GM04504 (cell line): ENCODE results near the gene KAZALD1.

Source experiments
- DNase-seq: peaks from one replicate; pipeline ENCODE4 v3.0.0-alpha.2; 2012; ENCODE audit warnings: low read depth

The KAZALD1 gene

DNA sequence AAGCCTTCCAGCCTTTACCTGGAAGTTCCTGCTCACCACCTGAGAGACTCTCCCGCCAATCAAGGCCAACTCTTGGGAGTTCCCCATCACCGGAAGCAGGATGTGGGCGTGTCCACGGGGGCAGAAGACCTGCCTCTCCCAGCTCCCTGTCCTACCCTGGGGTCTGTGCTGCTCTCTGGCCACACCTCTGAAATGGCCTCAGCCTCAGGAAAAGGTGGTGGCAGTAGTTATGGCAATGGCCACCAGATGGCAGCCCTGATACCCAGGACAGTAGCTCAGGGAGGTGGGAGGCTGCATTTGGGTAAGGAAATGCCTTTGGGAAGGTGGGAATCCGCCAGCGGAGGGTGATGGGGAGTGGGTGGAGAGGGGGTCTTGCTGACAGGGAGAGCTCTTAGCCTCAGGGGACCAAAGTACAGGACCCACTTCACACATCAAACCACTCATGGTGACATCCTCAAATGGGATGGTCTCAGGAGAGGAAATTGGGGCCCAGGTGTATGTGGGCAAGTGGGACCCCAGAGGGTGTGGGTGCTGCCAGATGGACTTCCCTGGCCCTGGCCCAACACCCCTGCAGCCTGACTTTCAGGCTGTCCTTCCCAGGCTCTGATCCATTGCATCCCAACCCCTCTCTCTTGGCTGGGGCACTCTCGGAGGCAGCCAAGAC, 33.9 kb downstream of the KAZALD1 start:
- DNase-seq: peak; percentile 24

DNA sequence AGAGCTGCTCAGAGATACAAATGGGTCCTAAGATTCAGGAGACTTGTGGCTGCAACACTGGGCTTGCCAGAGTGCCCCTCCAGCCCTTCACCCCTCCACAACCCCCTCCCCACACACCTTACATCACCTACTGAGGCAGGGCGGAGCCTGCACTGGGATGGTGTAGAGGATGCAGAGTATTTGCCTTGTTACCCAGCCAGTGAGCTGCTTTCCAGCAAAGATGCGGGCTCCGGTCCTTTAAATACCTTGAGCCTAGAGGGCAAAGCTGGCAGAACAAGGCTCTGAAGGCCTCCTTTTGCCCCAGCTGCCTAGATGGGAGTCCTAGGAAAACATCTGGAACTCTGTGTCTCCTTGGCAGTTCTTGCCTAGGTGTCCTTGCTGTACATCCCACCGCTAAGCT, 34.6 kb downstream of the KAZALD1 start:
- DNase-seq: no peak

GRCh38 chr10:101097881-101098280, 36.1 kb downstream of the KAZALD1 start:
- DNase-seq: no peak

GRCh38 chr10:101099901-101100300, 38.1 kb downstream of the KAZALD1 start:
- DNase-seq: no peak

GRCh38 chr10:101101372-101101881, 39.6 kb downstream of the KAZALD1 start:
- DNase-seq: no peak

DNA sequence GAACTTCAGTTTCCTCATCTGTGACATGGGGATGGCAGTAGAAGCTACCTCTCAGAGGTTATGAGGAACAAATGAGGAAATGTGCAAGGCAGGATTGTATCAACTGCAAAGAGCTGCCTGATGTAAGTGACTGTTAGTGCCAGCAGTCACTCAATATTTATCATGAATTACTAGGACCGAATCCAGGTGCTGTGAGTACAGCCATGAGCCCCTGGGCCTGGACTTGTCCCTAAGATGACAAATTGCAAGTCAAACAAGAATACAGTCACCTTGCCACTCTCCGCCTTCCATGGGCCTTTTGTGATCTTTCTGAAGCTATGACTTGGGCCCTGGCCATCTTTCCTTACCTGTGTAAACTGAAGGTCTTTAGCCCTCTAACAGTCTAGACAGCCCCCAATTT, 41.6 kb downstream of the KAZALD1 start:
- DNase-seq: no peak

- DNase-seq: no peak
Measured at GRCh38 chr10:101106351-101106750, 44.6 kb downstream of the KAZALD1 start.

GRCh38 chr10:101107771-101108170, 46.0 kb downstream of the KAZALD1 start:
- DNase-seq: no peak

- DNase-seq: no peak
Measured at GRCh38 chr10:101110856-101111523, 49.2 kb downstream of the KAZALD1 start.

DNA sequence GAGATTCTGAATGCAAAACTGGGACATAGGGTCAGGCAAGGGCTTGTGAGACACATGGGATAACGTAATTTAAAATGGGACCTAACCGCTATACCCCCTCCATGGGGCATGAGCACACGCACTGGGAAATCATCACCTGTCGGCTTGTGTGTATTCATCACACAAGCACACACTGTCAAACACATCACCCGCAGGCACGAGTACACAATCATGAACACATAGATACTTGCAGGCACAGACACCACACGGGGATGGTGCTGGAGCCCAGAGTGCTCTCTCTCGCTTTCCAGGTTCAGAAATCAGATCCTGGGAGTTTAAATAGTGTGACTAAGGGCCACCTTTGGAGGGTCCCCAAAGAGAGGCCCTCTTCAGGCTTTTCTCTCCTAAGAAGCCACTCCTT, 49.8 kb downstream of the KAZALD1 start:
- no peak for DNase-seq

DNA sequence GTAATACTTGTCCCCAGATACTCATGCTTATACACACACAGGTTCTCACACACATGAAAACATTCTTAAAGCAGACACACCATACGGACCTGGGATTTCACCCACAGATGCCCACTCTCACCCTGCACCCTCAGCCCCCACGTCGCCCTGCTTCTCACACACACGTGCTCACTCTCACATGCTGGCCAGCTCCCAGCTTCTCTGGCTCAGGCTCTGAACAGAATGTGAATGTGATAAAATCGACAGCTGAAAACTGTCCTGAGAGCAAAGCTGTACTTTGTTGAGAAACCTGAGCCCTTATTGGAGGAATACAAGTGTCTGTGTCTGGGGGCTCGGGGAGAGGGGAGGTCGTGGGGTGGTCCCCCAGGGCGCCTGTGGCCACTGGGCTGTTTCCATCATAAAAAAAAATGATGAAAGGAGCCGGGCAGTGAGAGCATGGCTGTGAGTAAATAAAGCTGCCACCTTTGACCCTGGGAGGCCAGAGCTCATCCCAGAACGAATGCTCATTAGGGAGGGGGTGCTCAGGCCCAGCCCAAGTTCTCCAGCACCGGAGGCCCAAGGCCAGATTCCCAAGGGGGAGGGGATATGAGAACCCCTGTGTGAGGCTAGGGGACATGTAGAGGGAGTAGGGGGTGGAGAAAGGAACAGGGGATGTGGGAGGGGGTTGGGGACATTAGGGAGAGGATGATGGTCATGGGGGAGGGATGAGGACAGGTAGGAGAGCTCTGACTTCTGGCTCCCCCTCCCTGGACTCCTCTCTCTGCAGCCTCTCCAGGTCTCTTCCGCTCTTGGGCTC, 51.2 kb downstream of the KAZALD1 start:
- DNase-seq: no peak

DNA sequence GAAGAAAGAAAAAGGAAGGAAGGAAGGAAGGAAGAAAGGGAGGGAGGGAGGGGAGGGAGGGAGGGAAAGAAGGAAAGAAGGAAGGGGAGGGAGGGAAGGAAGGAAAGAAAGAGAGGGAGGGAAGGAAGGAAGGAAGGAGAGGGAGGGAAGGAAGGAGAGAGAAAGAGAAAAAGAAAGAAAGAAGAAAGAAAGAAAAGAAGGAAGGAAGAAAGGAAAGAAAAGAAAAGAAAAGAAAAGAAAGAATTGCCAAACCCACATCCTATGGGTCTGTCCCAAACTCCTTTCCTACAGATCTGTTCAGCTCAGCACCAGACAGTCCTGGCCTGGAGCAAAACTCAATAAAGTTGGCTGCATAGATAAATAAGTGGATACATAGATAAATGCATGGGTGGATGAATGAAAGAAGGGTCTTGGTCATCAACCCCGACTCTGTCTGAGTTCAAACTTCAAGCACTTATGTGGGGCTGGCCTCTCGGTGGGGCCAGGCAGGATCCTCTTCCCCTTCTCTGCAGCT, 52.2 kb downstream of the KAZALD1 start:
- DNase-seq: no peak

DNA sequence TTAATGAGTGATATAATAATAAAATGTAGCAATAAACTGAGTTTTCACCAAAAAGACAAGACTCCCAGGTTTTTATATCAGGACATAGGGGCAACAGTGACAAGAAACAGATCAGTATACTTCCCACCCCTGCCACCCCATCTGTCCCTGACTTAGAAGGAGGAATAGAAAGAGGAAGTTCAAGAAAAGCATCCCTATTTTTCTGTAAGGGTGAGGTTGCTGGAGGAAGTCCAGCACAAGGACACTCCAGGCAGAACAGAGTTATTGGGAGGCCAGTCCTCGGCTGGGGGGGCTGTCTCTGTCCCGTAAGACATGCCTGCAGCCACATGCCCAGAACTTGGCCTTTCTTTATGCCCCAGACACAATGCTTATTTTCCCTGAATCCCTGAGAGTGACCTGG, 52.9 kb downstream of the KAZALD1 start:
- no peak for DNase-seq
